ENCODE measurements around the gene ETV4. TPM values are rescaled to one million over a fixed set of nuclear protein-coding genes. Genes with fewer than 3 reads are reported as not detected.

ETV4 gene
- total and polyA plus RNA-seq, 2 of the 13 experiments (the other 11 are each of a cell fraction or from before 2014, with no cell fraction given) = 128 to 330 TPM

DNA sequence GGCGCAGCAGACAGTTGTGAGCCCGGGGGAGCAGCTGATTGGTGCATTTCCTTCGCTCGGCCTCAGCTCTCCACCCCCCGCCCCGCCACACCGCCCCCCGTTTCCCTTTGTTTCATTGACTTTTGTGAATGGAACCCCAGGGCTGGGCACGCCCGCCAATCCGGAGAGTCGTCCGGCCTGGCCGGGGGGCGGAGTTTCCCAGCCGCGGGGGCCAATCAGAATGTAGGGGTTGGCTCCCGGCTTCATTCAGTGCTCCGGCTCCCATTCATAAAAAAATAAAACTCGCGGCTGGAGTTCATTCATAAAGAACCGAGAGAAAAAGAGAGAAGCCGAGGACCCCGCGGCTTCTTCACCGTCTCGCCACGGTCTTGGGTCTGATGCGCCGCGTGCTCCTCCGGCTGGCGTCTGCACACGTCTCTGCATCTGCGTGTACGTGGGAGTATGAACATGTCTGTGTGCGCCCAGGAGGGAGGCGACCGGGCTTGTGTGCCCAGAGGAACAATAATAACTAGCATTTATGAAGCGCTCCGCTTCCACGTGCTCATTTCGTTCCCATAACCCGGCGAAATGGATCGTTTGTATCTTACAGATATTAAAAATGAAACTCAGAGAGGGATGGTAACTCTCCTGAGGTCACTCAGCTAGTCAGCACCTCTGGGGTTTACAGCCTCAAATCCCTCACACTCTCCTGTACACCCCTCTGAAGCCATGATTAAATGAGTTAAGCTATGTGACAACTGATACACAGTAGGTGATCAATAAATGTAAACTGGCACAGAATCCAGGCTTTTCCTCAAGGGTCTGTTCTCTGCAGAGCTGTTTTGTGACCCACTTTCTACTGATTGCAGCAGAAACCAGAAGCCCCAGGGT lies at the start of gene ETV4 (continued):
- TF ChIP-seq, protein P1, sequence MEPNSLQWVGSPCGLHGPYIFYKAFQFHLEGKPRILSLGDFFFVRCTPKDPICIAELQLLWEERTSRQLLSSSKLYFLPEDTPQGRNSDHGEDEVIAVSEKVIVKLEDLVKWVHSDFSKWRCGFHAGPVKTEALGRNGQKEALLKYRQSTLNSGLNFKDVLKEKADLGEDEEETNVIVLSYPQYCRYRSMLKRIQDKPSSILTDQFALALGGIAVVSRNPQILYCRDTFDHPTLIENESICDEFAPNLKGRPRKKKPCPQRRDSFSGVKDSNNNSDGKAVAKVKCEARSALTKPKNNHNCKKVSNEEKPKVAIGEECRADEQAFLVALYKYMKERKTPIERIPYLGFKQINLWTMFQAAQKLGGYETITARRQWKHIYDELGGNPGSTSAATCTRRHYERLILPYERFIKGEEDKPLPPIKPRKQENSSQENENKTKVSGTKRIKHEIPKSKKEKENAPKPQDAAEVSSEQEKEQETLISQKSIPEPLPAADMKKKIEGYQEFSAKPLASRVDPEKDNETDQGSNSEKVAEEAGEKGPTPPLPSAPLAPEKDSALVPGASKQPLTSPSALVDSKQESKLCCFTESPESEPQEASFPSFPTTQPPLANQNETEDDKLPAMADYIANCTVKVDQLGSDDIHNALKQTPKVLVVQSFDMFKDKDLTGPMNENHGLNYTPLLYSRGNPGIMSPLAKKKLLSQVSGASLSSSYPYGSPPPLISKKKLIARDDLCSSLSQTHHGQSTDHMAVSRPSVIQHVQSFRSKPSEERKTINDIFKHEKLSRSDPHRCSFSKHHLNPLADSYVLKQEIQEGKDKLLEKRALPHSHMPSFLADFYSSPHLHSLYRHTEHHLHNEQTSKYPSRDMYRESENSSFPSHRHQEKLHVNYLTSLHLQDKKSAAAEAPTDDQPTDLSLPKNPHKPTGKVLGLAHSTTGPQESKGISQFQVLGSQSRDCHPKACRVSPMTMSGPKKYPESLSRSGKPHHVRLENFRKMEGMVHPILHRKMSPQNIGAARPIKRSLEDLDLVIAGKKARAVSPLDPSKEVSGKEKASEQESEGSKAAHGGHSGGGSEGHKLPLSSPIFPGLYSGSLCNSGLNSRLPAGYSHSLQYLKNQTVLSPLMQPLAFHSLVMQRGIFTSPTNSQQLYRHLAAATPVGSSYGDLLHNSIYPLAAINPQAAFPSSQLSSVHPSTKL (CRISPR knock-in tag; IDR thresholded peaks at IDR 0.05) = peak; percentile 13; the same call in 1 of the 2 replicates
- TF ChIP-seq POLR2A (IDR thresholded peaks at IDR 0.05; ENCODE audit: insufficient read depth in 1 of 2, low read depth in 2 of 2, low read length in 2 of 2) = peak; percentile 56 to 67; a peak in 2 of 4 replicates
- TF ChIP-seq NFYB (CRISPR knock-in tag; IDR thresholded peaks at IDR 0.05) = peak; percentile 88
- 0 out of 2 replicates have a peak, but pooled peaks have one; percentile 4 for TF ChIP-seq MTF2 (CRISPR knock-in tag; IDR thresholded peaks at IDR 0.05; ENCODE audit: borderline replicate concordance)
- TF ChIP-seq SP2 (CRISPR knock-in tag; IDR thresholded peaks at IDR 0.05) = peak; percentile 48
- no peak for TF ChIP-seq CBX5 (CRISPR knock-in tag; IDR thresholded peaks at IDR 0.05; ENCODE audit: borderline replicate concordance)
- peak; percentile 60 for TF ChIP-seq RBM39 (IDR thresholded peaks at IDR 0.05; ENCODE audit: low read depth, low read length, poor library complexity, severe bottlenecking)
- peak; percentile 74 for TF ChIP-seq ZNF501 (CRISPR knock-in tag; IDR thresholded peaks at IDR 0.05)
- TF ChIP-seq MAZ (IDR thresholded peaks at IDR 0.05; ENCODE audit: borderline replicate concordance, low read depth, low read length) = peak; percentile 90; the same call in 1 of the 2 replicates
- TF ChIP-seq MAZ (CRISPR knock-in tag; IDR thresholded peaks at IDR 0.05; ENCODE audit: low read depth) = peak; percentile 62; the same call in 1 of the 2 replicates
- TF ChIP-seq ZMYM3 (CRISPR knock-in tag; IDR thresholded peaks at IDR 0.05) = peak; percentile 76
- TF ChIP-seq HIVEP1 (CRISPR knock-in tag; IDR thresholded peaks at IDR 0.05) = no peak
- peak; percentile 47; the same call in 1 of the 2 replicates for TF ChIP-seq KDM5A (IDR thresholded peaks at IDR 0.05; ENCODE audit: borderline replicate concordance, low read length)
- no peak for TF ChIP-seq ZHX2 (IDR thresholded peaks at IDR 0.05; ENCODE audit: low read depth)
- TF ChIP-seq ZHX2 (CRISPR knock-in tag; IDR thresholded peaks at IDR 0.05; ENCODE audit: borderline replicate concordance) = no peak
- TF ChIP-seq TERF1 (CRISPR knock-in tag; IDR thresholded peaks at IDR 0.05) = 0 out of 2 replicates have a peak, but pooled peaks have one; percentile 13
- no peak for TF ChIP-seq CENPX (CRISPR knock-in tag; IDR thresholded peaks at IDR 0.05)
- peak; percentile 54; the same call in 1 of the 2 replicates for TF ChIP-seq CBFB (CRISPR knock-in tag; IDR thresholded peaks at IDR 0.05)
